ENCODE data around the gene CDK6.
A peak's percentile ranks its signal among the peaks of the same experiment; 100 is the strongest.

CDK6 gene

GRCh38 chr7:92643821-92644220 lies 192.6 kb downstream of the CDK6 start:
- TF ChIP-seq CTCF (IDR thresholded peaks at IDR 0.05; ENCODE audit: low read length, missing control alignments): no peak
- H3K4me3 ChIP-seq (replicated peaks; ENCODE audit: low read depth, low read length): no peak overlapping the region
- no peak for DNase-seq (ENCODE audit: low read depth)

- no peak for TF ChIP-seq CTCF (IDR thresholded peaks at IDR 0.05; ENCODE audit: low read length, missing control alignments)
- no peak overlapping the region for H3K4me3 ChIP-seq (replicated peaks; ENCODE audit: low read depth, low read length)
- peak; percentile 45 for DNase-seq (ENCODE audit: low read depth)
These were observed 194.4 kb downstream of the CDK6 start for GRCh38 chr7:92641921-92642511.

GRCh38 chr7:92639966-92640365 lies 196.4 kb downstream of the CDK6 start:
- H3K4me3 ChIP-seq (replicated peaks; ENCODE audit: low read depth, low read length): no peak overlapping the region
- no peak for TF ChIP-seq CTCF (IDR thresholded peaks at IDR 0.05; ENCODE audit: low read length, missing control alignments)
- DNase-seq (ENCODE audit: low read depth): no peak

GRCh38 chr7:92639213-92639896 lies 197.0 kb downstream of the CDK6 start:
- H3K4me3 ChIP-seq (replicated peaks; ENCODE audit: low read depth, low read length): no peak overlapping the region
- no peak for DNase-seq (ENCODE audit: low read depth)
- no peak for TF ChIP-seq CTCF (IDR thresholded peaks at IDR 0.05; ENCODE audit: low read length, missing control alignments)

- no peak for TF ChIP-seq CTCF (IDR thresholded peaks at IDR 0.05; ENCODE audit: low read length, missing control alignments)
- no peak for DNase-seq (ENCODE audit: low read depth)
These were observed 200.3 kb downstream of the CDK6 start for GRCh38 chr7:92636018-92636560.

GRCh38 chr7:92635538-92635937 lies 200.8 kb downstream of the CDK6 start:
- H3K4me3 ChIP-seq (replicated peaks; ENCODE audit: low read depth, low read length): no peak overlapping the region
- DNase-seq (ENCODE audit: low read depth): no peak

More at GRCh38 chr7:92636018-92636560, 200.3 kb downstream of the CDK6 start:
- H3K4me3 ChIP-seq (replicated peaks; ENCODE audit: low read depth, low read length): no peak overlapping the region

More at GRCh38 chr7:92635538-92635937, 200.8 kb downstream of the CDK6 start:
- TF ChIP-seq CTCF (IDR thresholded peaks at IDR 0.05; ENCODE audit: low read length, missing control alignments): no peak

Data from fibroblast of pulmonary artery (primary cell).